ENCODE measurements around the gene MOV10. TPM values are rescaled to one million over a fixed set of nuclear protein-coding genes. Genes with fewer than 3 reads are reported as not detected.

The MOV10 gene
- total and polyA plus RNA-seq, 2 of the 13 experiments (the other 11 are each of a cell fraction or from before 2014, with no cell fraction given): 56.4 to 58.2 TPM

- TF ChIP-seq AHDC1 (CRISPR knock-in tag; IDR thresholded peaks at IDR 0.05; ENCODE audit: borderline replicate concordance): no peak
Observed at GRCh38 chr1:112628516-112628915, 45.9 kb upstream of the MOV10 start (continued).

- in situ Hi-C loops (cut with HindIII; ENCODE audit: extremely low pct_ligation_motif_present, low pct_unique_long_range_greater_than_20kb): no loop called here
- Histone ChIP-seq H3K36me3 (replicated peaks in 1 of 2; ENCODE audit: control insufficient read depth in 1 of 2, insufficient read depth in 2 of 2, low read length in 2 of 2) (peaks cover 0 to 22% of the 10 kb centered on the region in 2 experiments), H3K9me3 (ENCODE audit: low read length) (no peaks in the 10 kb centered on the region), H4K20me1 (ENCODE audit: insufficient read depth, low read length) (peaks cover 46% of the 10 kb centered on the region), H3K79me2 (ENCODE audit: insufficient read depth, low read length) (peaks cover 94% of the 10 kb centered on the region), H3K4me1 (ENCODE audit: insufficient read depth, low read length) (peaks cover 68% of the 10 kb centered on the region), H3K4me2 (ENCODE audit: low read depth, low read length) (no peak overlapping the region), H3K9ac (ENCODE audit: insufficient read depth, low read depth, low read length) (no peak overlapping the region), H2AFZ (ENCODE audit: low read length) (no peak overlapping the region), H3K4me3 (replicated peaks in 1 of 3; ENCODE audit: insufficient read depth in 1 of 3, low read depth in 2 of 3, low read length in 3 of 3) (no peak overlapping the region), H3K27ac (ENCODE audit: extremely low read length, insufficient read depth, low read length) (no peak overlapping the region), H3K27me3 (ENCODE audit: control insufficient read depth in 1 of 2, insufficient read depth in 2 of 2, low read length in 2 of 2) (no peaks in the 10 kb centered on the region)
- no TSS peak for BruUV-seq (replicated peaks)
- ATAC-seq (no peak), FAIRE-seq (no peak), DNase-seq (ENCODE audit: low spot score) (no peak)
- POLR2A ChIA-PET: no interaction called here
- CTCF ChIA-PET (ENCODE audit: low intra/inter-chr PET ratio, low total read pairs): no interaction called here
- TF ChIP-seq GABPA (IDR thresholded peaks at IDR 0.05; ENCODE audit: low read depth, low read length) (no peak), GABPA (CRISPR knock-in tag; IDR thresholded peaks at IDR 0.05; ENCODE audit: low read depth) (no peak), ZNF563 (CRISPR knock-in tag; IDR thresholded peaks at IDR 0.05) (no peak), FIP1L1 (IDR thresholded peaks at IDR 0.05; ENCODE audit: borderline replicate concordance, insufficient read depth, low read depth, low read length) (no peak), TBX2 (CRISPR knock-in tag; IDR thresholded peaks at IDR 0.05; ENCODE audit: borderline replicate concordance) (no peak), ZNF652 (CRISPR knock-in tag; IDR thresholded peaks at IDR 0.05; ENCODE audit: borderline replicate concordance, low read depth) (no peak), ZKSCAN5 (CRISPR knock-in tag; IDR thresholded peaks at IDR 0.05) (no peak), NFE2L1 (CRISPR knock-in tag; IDR thresholded peaks at IDR 0.05; ENCODE audit: borderline replicate concordance) (no peak), ZNF709 (CRISPR knock-in tag; IDR thresholded peaks at IDR 0.05) (no peak), KAT2B (IDR thresholded peaks at IDR 0.05; ENCODE audit: borderline replicate concordance, low read depth, low read length) (no peak), SALL1 (CRISPR knock-in tag; IDR thresholded peaks at IDR 0.05) (no peak), REXO4 (CRISPR knock-in tag; IDR thresholded peaks at IDR 0.05; ENCODE audit: borderline replicate concordance) (no peak), ZNF609 (CRISPR knock-in tag; IDR thresholded peaks at IDR 0.05; ENCODE audit: borderline replicate concordance) (no peak)
- intact Hi-C loops (cut with micrococcal nuclease; ENCODE audit: unreplicated experiment): no loop called here
Observed at GRCh38 chr1:112629256-112629655, 45.2 kb upstream of the MOV10 start.
